ACC112 (cell line): ENCODE results near the gene HAPSTR1.
"Not testable (repeated sequence)": the region's sequence is repeated elsewhere in the genome, so short reads cannot be mapped to it uniquely, and the experiment has no call there.

Experiments
- H2AFZ ChIP-seq: fragments of 200-600 bp; sonication (generic); one replicate; pipeline ENCODE4 v1.6.0; 2017; ENCODE audit warnings: antibody characterized with exemption, low read length; ENCODE audit not compliant: unreplicated experiment
- H3K27ac ChIP-seq: fragments of 200-600 bp; sonication (generic); 2 replicates; pipeline ENCODE4 v1.5.1; 2014; ENCODE audit warnings: low read depth, mild to moderate bottlenecking, antibody characterized with exemption, low read length, moderate library complexity
- H3K27me3 ChIP-seq: fragments of 200-600 bp; sonication (generic); 2 replicates; pipeline ENCODE4 v1.6.1; 2014; ENCODE audit warnings: mild to moderate bottlenecking, antibody characterized with exemption, low read length, moderate library complexity, mixed read lengths; ENCODE audit not compliant: insufficient read depth
- H3K36me3 ChIP-seq: fragments of 200-600 bp; sonication (generic); 2 replicates; pipeline ENCODE4 v1.6.1; 2016; ENCODE audit warnings: mild to moderate bottlenecking, antibody characterized with exemption, low read length, moderate library complexity, mixed read lengths; ENCODE audit not compliant: insufficient read depth
- H3K4me1 ChIP-seq: fragments of 200-600 bp; sonication (generic); one replicate; pipeline ENCODE4 v1.6.1; 2016; ENCODE audit warnings: low read length, mixed read lengths; ENCODE audit not compliant: insufficient read depth, unreplicated experiment, control insufficient read depth
- H3K4me3 ChIP-seq: fragments of 200-600 bp; sonication (generic); 2 replicates; pipeline ENCODE4 v1.5.1; 2014; ENCODE audit warnings: mild to moderate bottlenecking, low read depth, low read length
- H3K79me2 ChIP-seq: fragments of 200-600 bp; sonication (generic); one replicate; pipeline ENCODE4 v1.6.0; 2016; ENCODE audit warnings: low read length; ENCODE audit not compliant: control insufficient read depth, unreplicated experiment, insufficient read depth

The HAPSTR1 gene

GRCh38 chr16:9087733-9088132 is 3.7 kb upstream of the HAPSTR1 start:
- H3K79me2 ChIP-seq: peaks cover 13% of the 10 kb centered on the region
- H3K27ac ChIP-seq, H3K4me3 ChIP-seq, H3K36me3 ChIP-seq, H2AFZ ChIP-seq, H3K27me3 ChIP-seq, H3K4me1 ChIP-seq: not testable (repeated sequence)

GRCh38 chr16:9088848-9089247 is 2.6 kb upstream of the HAPSTR1 start:
- peaks cover 11% of the 10 kb centered on the region for H3K36me3 ChIP-seq
- H2AFZ ChIP-seq: no peak overlapping the region
- no peaks in the 10 kb centered on the region for H3K4me1 ChIP-seq
- H3K27ac ChIP-seq: no peak overlapping the region
- peaks cover 24% of the 10 kb centered on the region for H3K79me2 ChIP-seq
- no peak overlapping the region for H3K4me3 ChIP-seq
- no peaks in the 10 kb centered on the region for H3K27me3 ChIP-seq

GRCh38 chr16:9089660-9090059 is 1.8 kb upstream of the HAPSTR1 start:
- Histone ChIP-seq H3K27me3 (no peaks in the 10 kb centered on the region), H3K79me2 (peaks cover 32% of the 10 kb centered on the region), H2AFZ (peak overlapping the region; percentile 6), H3K4me3 (peak overlapping the region; percentile 91), H3K36me3 (peaks cover 18% of the 10 kb centered on the region), H3K4me1 (peaks cover 3% of the 10 kb centered on the region), H3K27ac (no peak overlapping the region)

GRCh38 chr16:9090101-9090959 is 1.1 kb upstream of the HAPSTR1 start:
- Histone ChIP-seq H2AFZ (peak overlapping the region; percentile 6), H3K27me3 (no peaks in the 10 kb centered on the region), H3K36me3 (peaks cover 22% of the 10 kb centered on the region), H3K27ac (peak overlapping the region; percentile 70), H3K79me2 (peaks cover 39% of the 10 kb centered on the region), H3K4me1 (peaks cover 10% of the 10 kb centered on the region), H3K4me3 (peak overlapping the region; percentile 91)

GRCh38 chr16:9091867-9092281 is 430 bp downstream of the HAPSTR1 start:
- Histone ChIP-seq H3K4me1 (peaks cover 20% of the 10 kb centered on the region), H3K27me3 (no peaks in the 10 kb centered on the region), H2AFZ (peak overlapping the region; percentile 40), H3K36me3 (peaks cover 28% of the 10 kb centered on the region), H3K79me2 (peaks cover 54% of the 10 kb centered on the region), H3K4me3 (peak overlapping the region; percentile 96), H3K27ac (peak overlapping the region; percentile 75)

GRCh38 chr16:9092282-9092977 is 986 bp downstream of the HAPSTR1 start:
- peaks cover 60% of the 10 kb centered on the region for H3K79me2 ChIP-seq
- H3K27ac ChIP-seq: peak overlapping the region; percentile 75
- H3K4me1 ChIP-seq: peaks cover 22% of the 10 kb centered on the region
- peak overlapping the region; percentile 96 for H3K4me3 ChIP-seq
- peak overlapping the region; percentile 40 for H2AFZ ChIP-seq
- H3K27me3 ChIP-seq: no peaks in the 10 kb centered on the region
- peaks cover 28% of the 10 kb centered on the region for H3K36me3 ChIP-seq

GRCh38 chr16:9092978-9093344 is 1.5 kb downstream of the HAPSTR1 start:
- Histone ChIP-seq H3K27ac (peak overlapping the region; percentile 75), H3K4me3 (peak overlapping the region; percentile 96), H3K27me3 (no peaks in the 10 kb centered on the region), H3K4me1 (peaks cover 28% of the 10 kb centered on the region), H2AFZ (no peak overlapping the region), H3K36me3 (peaks cover 28% of the 10 kb centered on the region), H3K79me2 (peaks cover 65% of the 10 kb centered on the region)

GRCh38 chr16:9094011-9094846 is 2.8 kb downstream of the HAPSTR1 start:
- peaks cover 40% of the 10 kb centered on the region for H3K4me1 ChIP-seq
- H3K27ac ChIP-seq: no peak overlapping the region
- peaks cover 28% of the 10 kb centered on the region for H3K36me3 ChIP-seq

GRCh38 chr16:9095171-9095570 is 3.7 kb downstream of the HAPSTR1 start:
- Histone ChIP-seq H2AFZ (no peak overlapping the region), H3K4me3 (peak overlapping the region; percentile 96), H3K79me2 (peaks cover 87% of the 10 kb centered on the region), H3K36me3 (peaks cover 35% of the 10 kb centered on the region), H3K27me3 (no peaks in the 10 kb centered on the region), H3K27ac (no peak overlapping the region), H3K4me1 (peaks cover 49% of the 10 kb centered on the region)

More at GRCh38 chr16:9094011-9094846, 2.8 kb downstream of the HAPSTR1 start:
- Histone ChIP-seq H3K4me3 (peak overlapping the region; percentile 96), H2AFZ (no peak overlapping the region), H3K27me3 (no peaks in the 10 kb centered on the region), H3K79me2 (peaks cover 78% of the 10 kb centered on the region)

GRCh38 chr16:9095656-9096397 is 4.4 kb downstream of the HAPSTR1 start:
- Histone ChIP-seq H3K4me1 (peaks cover 53% of the 10 kb centered on the region), H3K27me3 (no peaks in the 10 kb centered on the region), H2AFZ (no peak overlapping the region), H3K27ac (no peak overlapping the region), H3K4me3 (peak overlapping the region; percentile 96), H3K36me3 (peaks cover 39% of the 10 kb centered on the region), H3K79me2 (peaks cover 94% of the 10 kb centered on the region)
